ENCODE measurements around the gene DIP2C. TPM values are rescaled to one million over a fixed set of nuclear protein-coding genes. Genes with fewer than 3 reads are reported as not detected.

DIP2C gene
- polyA plus RNA-seq, 1 of the 3 experiments (the other 2 are of a cell fraction), result 8.7 TPM

GRCh38 chr10:475709-476454, 213.6 kb downstream of the DIP2C start (continued):
- TF ChIP-seq MAX (IDR thresholded peaks at IDR 0.05; ENCODE audit: low read depth) (no peak), MEF2A (IDR thresholded peaks at IDR 0.05; ENCODE audit: borderline replicate concordance, low read depth) (no peak)

GRCh38 chr10:474946-475345, 214.5 kb downstream of the DIP2C start:
- Histone ChIP-seq H3K4me1 (ENCODE audit: control insufficient read depth in 1 of 2, insufficient read depth in 2 of 2, low read depth in 1 of 2, low read length in 1 of 2) (peaks cover 0 to 10% of the 10 kb centered on the region in 2 experiments; a peak in 1 of 4 replicates), H3K27ac (ENCODE audit: low read depth in 2 of 2, low read length in 1 of 2) (no peak overlapping the region), H3K9me2 (no peaks in the 10 kb centered on the region), H3K27me3 (ENCODE audit: insufficient read depth) (no peaks in the 10 kb centered on the region), H3K9ac (no peak overlapping the region), H3F3A (replicated peaks; ENCODE audit: insufficient read depth) (no peaks in the 10 kb centered on the region), H3K9me3 (no peaks in the 10 kb centered on the region), H3K36me3 (replicated peaks in 1 of 2; ENCODE audit: control insufficient read depth in 1 of 2, insufficient read depth in 2 of 2, low read length in 1 of 2) (peaks cover 4 to 17% of the 10 kb centered on the region in 2 experiments), H2AFZ (ENCODE audit: low read depth) (no peak overlapping the region), H3K4me3 (ENCODE audit: low read depth in 2 of 2, low read length in 1 of 2) (no peak overlapping the region), H3K79me2 (ENCODE audit: insufficient read depth) (no peaks in the 10 kb centered on the region), H3K4me2 (no peak overlapping the region), H4K20me1 (ENCODE audit: insufficient read depth) (no peaks in the 10 kb centered on the region)
- CTCF ChIA-PET, result no interaction called here
- TF ChIP-seq ZBTB33 (IDR thresholded peaks at IDR 0.05; ENCODE audit: borderline replicate concordance, low read depth) (no peak), ELF1 (IDR thresholded peaks at IDR 0.05) (no peak), MXI1 (IDR thresholded peaks at IDR 0.05; ENCODE audit: low read depth, low read length) (no peak), SIN3A (IDR thresholded peaks at IDR 0.05; ENCODE audit: borderline replicate concordance, low read depth, low read length) (no peak), CTCF (IDR thresholded peaks at IDR 0.05) (no peak), MAX (IDR thresholded peaks at IDR 0.05; ENCODE audit: low read depth) (no peak), CHD2 (IDR thresholded peaks at IDR 0.05; ENCODE audit: low read length, partially characterized antibody) (no peak), EZH2phosphoT487 (IDR thresholded peaks at IDR 0.05; ENCODE audit: borderline replicate concordance, low read depth) (no peak), NRF1 (IDR thresholded peaks at IDR 0.05; ENCODE audit: low read depth, low read length) (no peak), TCF12 (IDR thresholded peaks at IDR 0.05) (no peak)
- TF ChIP-seq, protein P1, sequence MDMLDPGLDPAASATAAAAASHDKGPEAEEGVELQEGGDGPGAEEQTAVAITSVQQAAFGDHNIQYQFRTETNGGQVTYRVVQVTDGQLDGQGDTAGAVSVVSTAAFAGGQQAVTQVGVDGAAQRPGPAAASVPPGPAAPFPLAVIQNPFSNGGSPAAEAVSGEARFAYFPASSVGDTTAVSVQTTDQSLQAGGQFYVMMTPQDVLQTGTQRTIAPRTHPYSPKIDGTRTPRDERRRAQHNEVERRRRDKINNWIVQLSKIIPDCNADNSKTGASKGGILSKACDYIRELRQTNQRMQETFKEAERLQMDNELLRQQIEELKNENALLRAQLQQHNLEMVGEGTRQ (IDR thresholded peaks at IDR 0.05; ENCODE audit: borderline replicate concordance, low read depth, low read length), result no peak
- TF ChIP-seq, protein P2, sequence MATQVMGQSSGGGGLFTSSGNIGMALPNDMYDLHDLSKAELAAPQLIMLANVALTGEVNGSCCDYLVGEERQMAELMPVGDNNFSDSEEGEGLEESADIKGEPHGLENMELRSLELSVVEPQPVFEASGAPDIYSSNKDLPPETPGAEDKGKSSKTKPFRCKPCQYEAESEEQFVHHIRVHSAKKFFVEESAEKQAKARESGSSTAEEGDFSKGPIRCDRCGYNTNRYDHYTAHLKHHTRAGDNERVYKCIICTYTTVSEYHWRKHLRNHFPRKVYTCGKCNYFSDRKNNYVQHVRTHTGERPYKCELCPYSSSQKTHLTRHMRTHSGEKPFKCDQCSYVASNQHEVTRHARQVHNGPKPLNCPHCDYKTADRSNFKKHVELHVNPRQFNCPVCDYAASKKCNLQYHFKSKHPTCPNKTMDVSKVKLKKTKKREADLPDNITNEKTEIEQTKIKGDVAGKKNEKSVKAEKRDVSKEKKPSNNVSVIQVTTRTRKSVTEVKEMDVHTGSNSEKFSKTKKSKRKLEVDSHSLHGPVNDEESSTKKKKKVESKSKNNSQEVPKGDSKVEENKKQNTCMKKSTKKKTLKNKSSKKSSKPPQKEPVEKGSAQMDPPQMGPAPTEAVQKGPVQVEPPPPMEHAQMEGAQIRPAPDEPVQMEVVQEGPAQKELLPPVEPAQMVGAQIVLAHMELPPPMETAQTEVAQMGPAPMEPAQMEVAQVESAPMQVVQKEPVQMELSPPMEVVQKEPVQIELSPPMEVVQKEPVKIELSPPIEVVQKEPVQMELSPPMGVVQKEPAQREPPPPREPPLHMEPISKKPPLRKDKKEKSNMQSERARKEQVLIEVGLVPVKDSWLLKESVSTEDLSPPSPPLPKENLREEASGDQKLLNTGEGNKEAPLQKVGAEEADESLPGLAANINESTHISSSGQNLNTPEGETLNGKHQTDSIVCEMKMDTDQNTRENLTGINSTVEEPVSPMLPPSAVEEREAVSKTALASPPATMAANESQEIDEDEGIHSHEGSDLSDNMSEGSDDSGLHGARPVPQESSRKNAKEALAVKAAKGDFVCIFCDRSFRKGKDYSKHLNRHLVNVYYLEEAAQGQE (IDR thresholded peaks at IDR 0.05; ENCODE audit: low read depth, low read length), result no peak
- POLR2A ChIA-PET, result no interaction called here
- 86% methylated on average over 9 of the region's 9 CpGs for WGBS (ENCODE audit: low lambda C conversion rate)
- DNase-seq, result no peak
